Gastroesophageal sphincter (tissue), 3 donors: ENCODE data around the gene MED9.

ENCODE experiments used
- CTCF ChIP-seq, 4 experiments: fragments of 200-600 bp in 2 of 4; fragments of 450-650 bp in 2 of 4; sonication (generic) in 1 of 4; IDR thresholded peaks; one replicate each; pipeline ENCODE4 v1.5.1; 2017 to 2019; ENCODE audit warnings: antibody characterized with exemption in 4 of 4, mild to moderate bottlenecking in 2 of 4, moderate library complexity in 2 of 4
- EP300 ChIP-seq: sonication (generic); formaldehyde crosslinking; IDR thresholded peaks from one replicate; pipeline ENCODE4 v1.6.1; 2017; ENCODE audit warnings: antibody characterized with exemption, mild to moderate bottlenecking
- POLR2A ChIP-seq, 2 donors: fragments of 450-650 bp; IDR thresholded peaks; one replicate each; pipeline ENCODE4 v1.6.1; 2017; ENCODE audit warnings: antibody characterized with exemption in 2 of 2, mild to moderate bottlenecking in 2 of 2, moderate library complexity in 1 of 2
- POLR2AphosphoS5 ChIP-seq: sonication (generic); formaldehyde crosslinking; IDR thresholded peaks from one replicate; pipeline ENCODE4 v1.6.1; 2017; ENCODE audit warnings: antibody characterized with exemption

DNA sequence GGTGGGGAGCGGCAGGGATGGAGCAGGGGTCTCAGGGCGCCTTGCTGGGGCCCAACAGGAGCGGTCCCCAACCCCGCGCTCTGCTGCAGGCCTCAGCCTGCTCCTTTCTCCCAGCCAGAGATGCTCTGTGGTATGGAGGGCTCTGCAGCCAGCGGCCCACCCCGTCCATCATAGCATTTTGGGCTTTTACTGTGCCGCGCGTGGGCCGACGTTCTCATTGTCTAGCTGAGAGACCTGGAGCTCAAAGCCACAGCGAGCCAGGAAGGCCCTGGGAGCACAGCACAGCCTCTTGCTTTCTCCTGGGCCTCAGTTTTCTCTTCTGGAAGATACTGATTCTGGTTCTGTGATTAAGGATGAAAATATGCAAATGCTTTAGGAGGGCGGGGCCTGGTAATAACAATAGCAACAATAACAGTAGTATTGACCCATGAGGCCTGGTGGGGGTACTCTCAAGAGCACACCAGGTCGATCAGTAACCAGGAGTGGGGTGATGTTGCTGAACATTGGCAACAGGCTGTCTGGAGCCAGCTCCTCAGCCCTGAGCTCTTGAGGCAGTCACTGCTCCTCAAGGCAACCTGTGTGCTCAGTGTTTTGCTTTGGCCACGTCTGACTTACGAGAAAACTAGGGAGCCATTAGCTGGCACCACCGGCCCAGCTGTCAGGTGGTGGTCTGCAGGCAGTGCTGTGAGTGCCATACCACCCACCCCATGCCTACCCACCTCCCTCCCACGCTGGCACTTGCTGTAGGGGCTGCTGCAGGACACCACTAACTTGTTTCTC, 20.5 kb downstream of the MED9 start:
- TF ChIP-seq POLR2A (IDR thresholded peaks at IDR 0.05) (no peak), CTCF (IDR thresholded peaks at IDR 0.05) (no peak), POLR2AphosphoS5 (no peak), EP300 (no peak)
